Thymus (tissue), 11 donors: ENCODE measurements around the gene PCBP4. TPM values are rescaled to one million over a fixed set of nuclear protein-coding genes. Genes with fewer than 3 reads are reported as not detected.

Experiments used
- DNase-seq, 9 donors: peaks; one replicate each; pipeline ENCODE4 v3.0.0-alpha.2; 2013; ENCODE audit warnings: low spot score in 9 of 9, low read depth in 6 of 9, missing footprints in 1 of 9
- H3K27ac ChIP-seq, 2 donors: one replicate each; pipeline ENCODE4 v1.5.1; 2013; ENCODE audit warnings: control low read depth in 1 of 2, low read depth in 1 of 2, low read length in 1 of 2, mild to moderate bottlenecking in 1 of 2, moderate library complexity in 1 of 2
- H3K27me3 ChIP-seq, 2 donors: one replicate each; pipeline ENCODE4 v1.5.1; 2013; ENCODE audit warnings: low read length in 1 of 2; ENCODE audit not compliant: control insufficient read depth in 2 of 2, insufficient read depth in 1 of 2
- H3K36me3 ChIP-seq, 2 donors: one replicate each; pipeline ENCODE4 v1.5.1; 2013; ENCODE audit warnings: low read length in 1 of 2, mild to moderate bottlenecking in 1 of 2, moderate library complexity in 1 of 2; ENCODE audit not compliant: control insufficient read depth in 2 of 2, insufficient read depth in 2 of 2
- H3K4me1 ChIP-seq, 2 donors: one replicate each; pipeline ENCODE4 v1.5.1; 2013; ENCODE audit warnings: low read length in 2 of 2; ENCODE audit not compliant: control insufficient read depth in 2 of 2, insufficient read depth in 2 of 2
- H3K4me3 ChIP-seq, 2 donors: one replicate each; pipeline ENCODE4 v1.5.1; 2013; ENCODE audit warnings: low read length in 2 of 2, control low read depth in 1 of 2, mild to moderate bottlenecking in 1 of 2
- H3K9me3 ChIP-seq, 2 donors: one replicate each; pipeline ENCODE4 v1.5.1; 2013; ENCODE audit warnings: low read length in 1 of 2, mild to moderate bottlenecking in 1 of 2; ENCODE audit not compliant: control insufficient read depth in 2 of 2, insufficient read depth in 1 of 2
- WGBS: extraction: QIAGEN DNeasy Blood & Tissue Kit; methylation state at CpG from one replicate; pipeline ENCODE4 v1.1.7; 2013; 5-methylcytosine and 5-hydroxymethylcytosine counted together
- polyA plus RNA-seq: library from polyadenylated mRNA; stranded (reverse); fragments of 200-250 nt; gene quantifications from one replicate; pipeline ENCODE4 v1.2.3, GENCODE V29; 2013
- total RNA-seq: library from RNA; stranded (reverse); fragments of 120-200 nt; gene quantifications from one replicate; pipeline ENCODE4 v1.2.4, GENCODE V29; 2013
- donor health status: healthy.

PCBP4 gene
- total and polyA plus RNA-seq, 2 donors, result 6.1 to 21.0 TPM

- H3K4me1 ChIP-seq, result peaks cover 5 to 11% of the 10 kb centered on the region in 2 donors
- H3K27ac ChIP-seq, result no peak within 1 kb of the TSS
- H3K36me3 ChIP-seq, result no peaks in the 10 kb centered on the region
- no peak for DNase-seq
- 40% methylated on average over 33 of the region's 33 CpGs for WGBS
- H3K27me3 ChIP-seq, result peaks cover 34 to 85% of the 10 kb centered on the region in 2 donors
- peak within 1 kb of the TSS in 1 of 2 donors; percentile 42 for H3K4me3 ChIP-seq
- H3K9me3 ChIP-seq, result peaks cover 0 to 3% of the 10 kb centered on the region in 2 donors
Measured at GRCh38 chr3:51955175-51955892, 11.9 kb downstream of the PCBP4 start, which contains the start of gene GPR62. Gene GPR62, plus strand, starts transcription at chr3:51955381. Its CDS starts 272 bp downstream, at chr3:51955653.

- no peak overlapping the region for H3K4me3 ChIP-seq
- 92% methylated on average over 1 of the region's 1 CpG for WGBS
Measured at GRCh38 chr3:51954713-51955112, 12.5 kb downstream of the PCBP4 start.

GRCh38 chr3:51954105-51954504 is 13.1 kb downstream of the PCBP4 start:
- Histone ChIP-seq H3K4me1 (peaks cover 5 to 11% of the 10 kb centered on the region in 2 donors), H3K4me3 (no peak overlapping the region)
- 63% methylated on average over 6 of the region's 6 CpGs for WGBS

More at GRCh38 chr3:51954713-51955112, 12.5 kb downstream of the PCBP4 start:
- Histone ChIP-seq H3K27me3 (peaks cover 34 to 79% of the 10 kb centered on the region in 2 donors), H3K4me1 (peaks cover 5 to 11% of the 10 kb centered on the region in 2 donors), H3K9me3 (peaks cover 0 to 3% of the 10 kb centered on the region in 2 donors), H3K27ac (no peak overlapping the region), H3K36me3 (no peaks in the 10 kb centered on the region)
- DNase-seq, result no peak

GRCh38 chr3:51953445-51953844 is 13.8 kb downstream of the PCBP4 start:
- no peaks in the 10 kb centered on the region for H3K36me3 ChIP-seq
- no peak for DNase-seq
- H3K27ac ChIP-seq, result no peak overlapping the region
- peaks cover 32 to 69% of the 10 kb centered on the region in 2 donors for H3K27me3 ChIP-seq
- no peak overlapping the region for H3K4me3 ChIP-seq
- 90% methylated on average over 3 of the region's 3 CpGs for WGBS
- H3K4me1 ChIP-seq, result peaks cover 5 to 11% of the 10 kb centered on the region in 2 donors
- peaks cover 0 to 3% of the 10 kb centered on the region in 2 donors for H3K9me3 ChIP-seq

More at GRCh38 chr3:51954105-51954504, 13.1 kb downstream of the PCBP4 start:
- Histone ChIP-seq H3K9me3 (peaks cover 0 to 3% of the 10 kb centered on the region in 2 donors), H3K36me3 (no peaks in the 10 kb centered on the region), H3K27ac (no peak overlapping the region), H3K27me3 (peaks cover 33 to 75% of the 10 kb centered on the region in 2 donors)
- no peak for DNase-seq

- H3K9me3 ChIP-seq, result no peaks in the 10 kb centered on the region
- 96% methylated on average over 2 of the region's 2 CpGs for WGBS
- no peaks in the 10 kb centered on the region for H3K36me3 ChIP-seq
- no peak for DNase-seq
- H3K4me1 ChIP-seq, result peaks cover 0 to 3% of the 10 kb centered on the region in 2 donors
- no peak overlapping the region for H3K27ac ChIP-seq
- H3K4me3 ChIP-seq, result no peak overlapping the region
- peaks cover 20 to 44% of the 10 kb centered on the region in 2 donors for H3K27me3 ChIP-seq
Measured at GRCh38 chr3:51950899-51951298, 16.4 kb downstream of the PCBP4 start.

GRCh38 chr3:51949121-51949520 is 18.1 kb downstream of the PCBP4 start:
- H3K4me1 ChIP-seq, result no peaks in the 10 kb centered on the region
- no peak overlapping the region for H3K4me3 ChIP-seq
- no peak overlapping the region for H3K27ac ChIP-seq
- peaks cover 8 to 26% of the 10 kb centered on the region in 2 donors for H3K27me3 ChIP-seq
- H3K36me3 ChIP-seq, result no peaks in the 10 kb centered on the region
- H3K9me3 ChIP-seq, result no peaks in the 10 kb centered on the region
- 89% methylated on average over 5 of the region's 5 CpGs for WGBS
- no peak for DNase-seq

GRCh38 chr3:51948016-51948580 is 19.2 kb downstream of the PCBP4 start:
- peaks cover 0 to 16% of the 10 kb centered on the region in 2 donors for H3K27me3 ChIP-seq
- WGBS, result 95% methylated on average over 10 of the region's 10 CpGs
- DNase-seq, result no peak

GRCh38 chr3:51947215-51947900 is 19.9 kb downstream of the PCBP4 start:
- Histone ChIP-seq H3K9me3 (no peaks in the 10 kb centered on the region), H3K27me3 (peaks cover 0 to 13% of the 10 kb centered on the region in 2 donors), H3K27ac (no peak overlapping the region), H3K4me3 (no peak overlapping the region), H3K4me1 (peaks cover 3 to 7% of the 10 kb centered on the region in 2 donors), H3K36me3 (no peaks in the 10 kb centered on the region)
- no peak for DNase-seq
- 93% methylated on average over 13 of the region's 13 CpGs for WGBS

More at GRCh38 chr3:51948016-51948580, 19.2 kb downstream of the PCBP4 start:
- no peak overlapping the region for H3K4me3 ChIP-seq
- no peak overlapping the region for H3K27ac ChIP-seq
- H3K36me3 ChIP-seq, result no peaks in the 10 kb centered on the region
- H3K4me1 ChIP-seq, result no peaks in the 10 kb centered on the region
- no peaks in the 10 kb centered on the region for H3K9me3 ChIP-seq

GRCh38 chr3:51946796-51947195 is 20.5 kb downstream of the PCBP4 start:
- no peak for DNase-seq
- H3K4me1 ChIP-seq, result peaks cover 4 to 10% of the 10 kb centered on the region in 2 donors
- no peaks in the 10 kb centered on the region for H3K36me3 ChIP-seq
- WGBS, result 93% methylated on average over 4 of the region's 4 CpGs
- no peaks in the 10 kb centered on the region for H3K9me3 ChIP-seq
- peaks cover 0 to 7% of the 10 kb centered on the region in 2 donors for H3K27me3 ChIP-seq
- H3K4me3 ChIP-seq, result no peak overlapping the region
- no peak overlapping the region for H3K27ac ChIP-seq
